NCI-H82 (cell line): Measurements from ENCODE around the gene TMCC1.
"Not testable (repeated sequence)": the region's sequence is repeated elsewhere in the genome, so short reads cannot be mapped to it uniquely, and the experiment has no call there.

Experiments
- DNase-seq: peaks from one replicate; lab custom pipeline; 2025; lab: John Stamatoyannopoulos, UW

TMCC1 gene

GRCh38 chr3:129893581-129894070 is at the start of gene TMCC1:
Gene TMCC1 (minus strand): TSS chr3:129893711.
- DNase-seq = peak; percentile 95

GRCh38 chr3:129943020-129943419 is 49.5 kb upstream of the TMCC1 start:
- DNase-seq = no peak

- DNase-seq = peak; percentile 86
These were observed 48.8 kb upstream of the TMCC1 start for GRCh38 chr3:129942296-129942695.

DNA sequence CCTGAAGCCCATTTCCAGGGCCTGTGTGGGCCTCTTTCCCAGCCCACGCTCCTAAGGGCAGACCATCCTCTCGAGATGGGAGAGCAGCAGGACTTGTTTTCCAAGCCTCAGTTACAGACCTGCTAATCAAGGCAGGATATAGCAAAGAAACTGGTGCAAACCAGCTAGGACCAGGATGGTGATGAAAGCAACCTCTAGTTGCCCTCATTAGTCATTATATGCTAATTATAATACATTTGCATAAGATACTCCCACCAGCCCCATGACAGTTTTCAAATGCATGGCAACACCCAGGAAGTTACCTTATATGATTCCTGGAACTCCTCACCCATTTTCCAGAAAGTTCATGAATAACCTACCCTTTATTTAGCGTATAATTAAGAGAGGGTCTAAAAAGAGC is 46.6 kb upstream of the TMCC1 start:
- no peak for DNase-seq

DNA sequence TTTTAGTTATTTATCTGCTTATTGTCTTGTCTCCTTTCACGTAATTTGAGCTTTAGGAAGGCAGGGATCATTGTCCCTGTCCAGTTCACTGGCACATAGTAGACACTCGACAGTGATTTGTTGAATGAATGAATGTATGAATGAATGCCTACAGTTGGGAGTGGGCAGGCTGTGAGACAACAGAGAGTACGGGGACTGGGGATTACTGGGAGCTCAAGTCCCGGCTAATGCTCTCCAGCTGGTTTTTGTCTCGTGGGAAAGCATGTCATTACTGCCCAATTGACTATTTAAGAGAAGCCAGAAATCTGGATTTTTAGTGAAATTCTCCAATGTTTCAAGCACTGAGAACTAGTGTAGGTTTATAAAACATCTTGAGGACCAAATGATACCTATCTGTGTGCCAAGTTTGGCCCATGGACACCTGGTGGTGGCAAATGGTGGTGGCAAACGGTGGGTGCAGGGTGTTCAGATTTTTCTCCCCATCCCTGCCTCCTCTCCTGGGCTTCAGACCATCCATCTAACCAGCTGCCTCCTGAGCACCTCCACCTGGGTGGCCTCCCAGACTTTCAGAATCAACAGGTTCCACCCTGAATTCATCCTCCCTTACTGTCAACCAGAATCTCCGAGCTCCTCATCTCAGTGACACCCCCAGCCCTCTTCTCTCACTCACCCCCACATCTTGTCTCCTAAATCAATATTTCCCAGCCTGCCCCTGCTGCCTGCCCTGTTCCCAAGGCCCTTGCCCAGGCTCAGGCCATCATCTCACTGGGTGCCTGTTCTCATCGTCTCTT is 44.8 kb upstream of the TMCC1 start:
- DNase-seq = peak; percentile 73

- no peak for DNase-seq
These were observed 44.2 kb upstream of the TMCC1 start for GRCh38 chr3:129937717-129938116.

DNA sequence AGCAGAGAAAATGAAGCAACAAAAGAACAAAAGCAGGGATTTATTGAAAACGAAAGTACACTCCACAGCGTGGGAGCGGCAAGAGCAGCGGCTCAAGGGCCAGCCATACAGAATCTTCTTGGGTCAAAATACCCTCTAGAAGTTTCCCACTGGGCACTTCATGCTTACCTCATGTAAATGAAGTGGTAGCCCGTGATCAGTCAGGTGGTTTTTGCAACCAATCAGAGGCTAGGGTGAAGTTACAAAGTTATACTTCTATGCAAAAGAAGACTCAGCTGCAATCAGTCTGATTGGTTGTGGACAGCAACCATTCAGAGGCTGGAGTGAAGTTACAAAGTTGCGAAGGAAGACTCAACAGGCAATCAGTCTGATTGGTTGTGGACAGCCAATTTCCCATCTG is 43.2 kb upstream of the TMCC1 start:
- no peak for DNase-seq

- peak; percentile 69 for DNase-seq
These were observed 41.0 kb upstream of the TMCC1 start for GRCh38 chr3:129934234-129935123.

DNA sequence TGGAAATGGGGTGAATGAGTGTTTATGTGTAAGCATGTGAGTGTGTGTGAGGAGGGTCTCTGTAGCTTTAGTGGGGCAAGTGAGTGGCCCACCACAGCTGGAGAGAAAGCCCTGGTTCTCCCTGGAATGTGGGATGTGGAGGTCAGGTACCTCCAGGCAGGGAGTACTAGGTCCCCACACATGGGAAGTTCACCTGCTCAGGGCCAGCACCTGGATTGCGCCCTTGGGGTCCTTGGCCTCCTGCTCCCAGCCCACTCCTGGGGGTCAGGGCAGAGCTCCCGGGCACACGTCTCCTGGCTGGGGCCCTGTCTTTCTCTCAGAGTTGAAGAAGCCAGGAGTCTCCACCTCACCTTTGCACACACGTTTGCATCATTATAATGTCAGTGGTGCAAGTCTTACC is 40.0 kb upstream of the TMCC1 start:
- no peak for DNase-seq

GRCh38 chr3:129929383-129929782 is 35.9 kb upstream of the TMCC1 start:
- no peak for DNase-seq

GRCh38 chr3:129927072-129927471 is 33.6 kb upstream of the TMCC1 start:
- no peak for DNase-seq

DNA sequence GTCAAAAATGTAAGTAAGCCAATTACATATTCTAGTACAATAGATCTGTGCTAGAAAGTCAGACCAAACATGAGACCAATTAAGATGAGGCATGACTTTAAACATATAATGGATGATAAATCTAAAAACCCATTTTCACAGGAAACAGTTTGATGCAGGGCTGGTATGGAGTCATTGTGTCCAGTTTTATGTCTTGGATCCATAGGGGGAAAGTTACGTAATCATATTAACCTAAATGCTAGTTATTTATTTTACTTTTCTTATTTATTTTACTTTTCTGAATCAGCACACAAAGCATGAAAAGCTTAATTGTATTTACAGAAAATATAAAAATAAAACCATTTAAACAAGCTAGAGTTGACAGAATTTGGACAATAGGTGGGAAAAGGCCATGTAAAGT is 26.3 kb upstream of the TMCC1 start:
- DNase-seq = no peak

DNA sequence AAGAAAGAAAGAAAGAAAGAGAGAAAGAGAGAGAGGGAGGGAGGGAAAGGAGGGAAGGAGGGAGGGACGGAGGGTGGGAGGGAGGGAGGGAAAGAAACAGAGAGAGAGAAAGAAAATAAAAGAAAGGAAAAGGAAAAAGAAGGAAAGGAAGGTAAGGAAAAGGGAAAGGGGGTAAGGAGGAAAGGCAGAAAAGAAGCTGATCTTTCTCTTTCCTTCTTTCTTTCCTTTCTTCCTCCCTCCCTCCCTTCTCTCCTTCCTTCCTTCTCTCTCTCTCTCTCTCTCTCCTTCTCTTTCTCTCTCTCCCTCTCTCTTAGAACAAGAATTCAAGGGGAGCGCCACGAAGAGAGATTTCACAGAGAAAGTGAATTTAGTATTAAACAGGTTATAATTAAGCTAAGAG is 25.8 kb upstream of the TMCC1 start:
- DNase-seq = no peak

DNA sequence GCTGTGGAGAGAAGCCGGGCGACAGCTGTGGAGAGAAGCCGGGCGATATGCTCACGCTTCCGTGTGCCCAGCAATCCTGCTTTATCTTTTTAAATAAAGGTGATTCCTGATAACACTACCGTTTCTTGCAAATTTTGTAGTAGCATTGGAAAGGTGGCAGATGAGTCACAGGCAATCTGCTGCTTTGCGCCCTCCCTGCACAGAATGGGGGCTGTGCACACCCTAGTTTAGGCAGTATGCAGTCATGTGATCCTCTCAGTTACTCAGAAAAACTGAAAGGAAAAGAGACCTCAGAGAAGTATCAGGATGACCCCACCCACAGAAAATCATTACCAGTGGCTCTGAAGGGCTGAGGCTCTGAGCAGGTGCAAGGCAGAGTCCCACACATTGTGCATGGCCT is 24.9 kb upstream of the TMCC1 start:
- no peak for DNase-seq

- no peak for DNase-seq
These were observed 24.0 kb upstream of the TMCC1 start for GRCh38 chr3:129917423-129918007.

DNA sequence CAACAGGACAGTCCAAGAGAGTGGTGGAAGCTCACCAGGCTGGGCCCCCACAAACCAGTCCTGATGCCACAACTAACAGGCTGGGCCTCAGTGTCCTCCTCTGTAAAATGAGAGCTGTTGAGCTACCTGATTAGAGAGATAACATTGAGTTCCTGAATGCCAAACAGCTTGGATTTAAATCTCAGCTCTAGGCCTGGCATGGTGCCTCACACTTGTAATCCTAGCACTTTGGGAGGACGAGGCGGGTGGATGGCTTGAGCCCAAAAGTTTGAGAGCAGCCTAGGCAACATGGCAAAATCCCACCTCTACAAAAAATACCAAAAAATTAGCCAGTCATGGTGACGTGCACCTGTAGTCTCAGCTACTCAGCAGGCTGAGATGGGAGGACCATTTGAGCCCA is 20.1 kb upstream of the TMCC1 start:
- no peak for DNase-seq

DNA sequence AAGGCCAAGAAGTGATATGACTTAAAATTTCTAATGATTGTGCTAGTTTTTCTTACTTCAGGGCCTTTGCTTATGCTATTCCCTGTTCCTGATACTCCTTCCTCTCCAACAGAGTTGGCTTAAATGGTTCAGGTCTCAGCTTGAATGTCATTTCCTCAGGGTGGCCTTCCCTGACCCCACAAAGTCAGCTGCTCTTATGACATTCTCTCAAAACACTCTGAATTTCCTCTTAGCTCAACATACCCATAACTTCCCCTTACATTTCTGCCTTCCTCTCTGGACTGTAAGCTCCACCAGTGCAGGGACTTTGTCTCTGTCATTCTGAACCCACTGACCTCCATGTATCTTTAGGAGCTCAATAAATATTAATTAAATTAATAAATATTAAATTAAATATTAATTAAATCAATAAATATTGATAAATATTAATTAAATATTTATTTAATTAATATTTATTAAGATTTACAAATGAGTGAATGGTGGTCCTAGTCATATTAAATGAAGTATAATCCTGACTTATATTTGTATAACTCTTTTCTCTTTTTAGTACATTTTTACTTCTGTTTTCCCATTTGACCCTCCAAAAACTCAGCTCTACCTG is 17.9 kb upstream of the TMCC1 start:
- no peak for DNase-seq

DNA sequence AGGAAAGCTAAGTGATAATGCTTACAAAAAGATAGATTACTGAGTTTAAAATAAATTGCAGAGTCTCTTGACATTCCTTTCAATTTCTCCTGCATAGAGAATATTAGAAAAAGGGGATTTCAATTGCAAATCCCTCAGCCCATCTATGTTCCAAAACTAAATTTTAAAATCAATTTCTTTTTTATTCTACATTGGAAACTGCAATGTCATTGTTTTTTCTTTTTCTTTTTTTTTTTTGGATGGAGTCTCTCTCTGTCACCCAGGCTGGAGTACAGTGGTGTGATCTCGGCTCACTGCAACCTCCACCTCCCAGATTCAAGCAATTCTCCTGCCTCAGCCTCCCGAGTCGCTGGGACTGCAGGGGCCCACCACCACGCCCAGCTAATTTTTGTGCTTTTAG is 15.7 kb upstream of the TMCC1 start:
- DNase-seq = not testable (repeated sequence)

GRCh38 chr3:129908417-129908816 is 14.9 kb upstream of the TMCC1 start:
- no peak for DNase-seq

- DNase-seq = not testable (repeated sequence)
These were observed 7.8 kb upstream of the TMCC1 start for GRCh38 chr3:129901272-129901671.

- no peak for DNase-seq
These were observed 3.5 kb upstream of the TMCC1 start for GRCh38 chr3:129897026-129897425.
